Retinal pigment epithelial cell (primary cell): Measurements from ENCODE around the gene PROSER2.

Source experiments
- DNase-seq: peaks from one replicate; pipeline ENCODE4 v3.0.0-alpha.2; 2010; ENCODE audit warnings: low read depth
- H3K4me3 ChIP-seq: 2 replicates; pipeline ENCODE4 v1.5.1; 2011; ENCODE audit warnings: mild to moderate bottlenecking, low read length, control low read depth, moderate library complexity
- TF ChIP-seq, protein P1 (sequence below): conservative IDR thresholded peaks from 2 replicates; pipeline ENCODE4 v1.5.1; 2011; ENCODE audit warnings: low read depth, low read length, control low read depth, inconsistent platforms

PROSER2 gene

DNA sequence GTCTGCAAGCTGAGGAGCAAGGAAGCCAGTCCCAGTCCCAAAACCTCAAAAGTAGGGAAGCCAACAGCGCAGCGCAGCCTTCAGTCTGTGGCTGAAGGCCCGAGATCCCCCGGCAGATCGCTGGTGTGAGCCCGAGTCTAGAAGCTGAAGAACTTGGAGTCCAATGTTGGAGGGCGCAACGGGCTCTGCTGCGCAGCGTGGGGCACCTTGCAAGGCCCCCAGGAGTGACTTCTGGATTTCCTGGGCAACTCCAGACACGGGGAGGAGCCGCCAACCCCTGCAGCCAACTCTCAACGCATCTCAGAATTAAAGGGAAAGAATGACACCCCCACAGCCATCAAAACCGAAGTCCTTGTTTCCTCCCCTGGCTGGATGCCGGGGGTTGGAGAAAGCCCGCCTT is 18.8 kb upstream of the PROSER2 start:
- TF ChIP-seq, protein P1, sequence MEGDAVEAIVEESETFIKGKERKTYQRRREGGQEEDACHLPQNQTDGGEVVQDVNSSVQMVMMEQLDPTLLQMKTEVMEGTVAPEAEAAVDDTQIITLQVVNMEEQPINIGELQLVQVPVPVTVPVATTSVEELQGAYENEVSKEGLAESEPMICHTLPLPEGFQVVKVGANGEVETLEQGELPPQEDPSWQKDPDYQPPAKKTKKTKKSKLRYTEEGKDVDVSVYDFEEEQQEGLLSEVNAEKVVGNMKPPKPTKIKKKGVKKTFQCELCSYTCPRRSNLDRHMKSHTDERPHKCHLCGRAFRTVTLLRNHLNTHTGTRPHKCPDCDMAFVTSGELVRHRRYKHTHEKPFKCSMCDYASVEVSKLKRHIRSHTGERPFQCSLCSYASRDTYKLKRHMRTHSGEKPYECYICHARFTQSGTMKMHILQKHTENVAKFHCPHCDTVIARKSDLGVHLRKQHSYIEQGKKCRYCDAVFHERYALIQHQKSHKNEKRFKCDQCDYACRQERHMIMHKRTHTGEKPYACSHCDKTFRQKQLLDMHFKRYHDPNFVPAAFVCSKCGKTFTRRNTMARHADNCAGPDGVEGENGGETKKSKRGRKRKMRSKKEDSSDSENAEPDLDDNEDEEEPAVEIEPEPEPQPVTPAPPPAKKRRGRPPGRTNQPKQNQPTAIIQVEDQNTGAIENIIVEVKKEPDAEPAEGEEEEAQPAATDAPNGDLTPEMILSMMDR = no peak
- no peak for DNase-seq
- no peak overlapping the region for H3K4me3 ChIP-seq

DNA sequence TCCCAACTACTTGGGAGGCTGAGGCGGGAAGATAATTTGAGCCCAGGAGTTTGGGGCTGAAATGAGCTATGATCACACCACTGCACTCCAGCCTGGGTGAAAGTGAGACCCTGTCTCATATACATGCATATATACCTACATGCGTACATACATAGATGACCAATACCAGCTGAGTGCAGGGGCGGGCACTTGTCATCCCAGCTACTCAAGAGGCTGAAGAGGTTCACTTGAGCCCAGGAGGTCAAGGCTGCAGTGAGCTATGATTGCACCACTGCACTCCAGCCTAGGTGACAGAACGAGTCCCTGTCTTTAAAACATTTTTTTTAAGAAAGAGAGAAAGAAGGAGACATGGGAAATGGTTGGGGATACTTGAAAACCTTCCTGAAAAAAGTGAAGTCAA is 17.4 kb upstream of the PROSER2 start:
- TF ChIP-seq, protein P1 = no peak
- H3K4me3 ChIP-seq = no peak overlapping the region
- no peak for DNase-seq

DNA sequence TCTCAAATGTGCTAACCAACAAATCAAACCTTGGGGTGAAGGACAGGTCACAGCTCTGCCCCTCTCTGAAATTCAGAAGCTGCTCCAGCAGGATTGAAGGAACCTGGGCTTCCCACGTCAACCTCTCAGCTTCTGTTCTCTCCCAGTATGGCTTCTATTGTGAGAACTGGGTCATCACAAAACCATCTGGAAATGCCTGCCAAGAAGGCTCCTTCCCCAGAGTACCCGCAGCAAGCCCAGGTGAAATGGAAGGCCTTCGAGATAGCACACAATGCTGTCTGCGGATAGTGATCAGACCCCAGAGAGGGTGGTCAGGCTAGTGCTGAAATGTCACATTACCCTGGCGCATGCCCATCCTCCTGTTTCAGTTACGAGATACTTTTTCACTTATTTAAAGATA is 16.4 kb upstream of the PROSER2 start:
- H3K4me3 ChIP-seq = no peak overlapping the region
- TF ChIP-seq, protein P1 = no peak
- DNase-seq = no peak

DNA sequence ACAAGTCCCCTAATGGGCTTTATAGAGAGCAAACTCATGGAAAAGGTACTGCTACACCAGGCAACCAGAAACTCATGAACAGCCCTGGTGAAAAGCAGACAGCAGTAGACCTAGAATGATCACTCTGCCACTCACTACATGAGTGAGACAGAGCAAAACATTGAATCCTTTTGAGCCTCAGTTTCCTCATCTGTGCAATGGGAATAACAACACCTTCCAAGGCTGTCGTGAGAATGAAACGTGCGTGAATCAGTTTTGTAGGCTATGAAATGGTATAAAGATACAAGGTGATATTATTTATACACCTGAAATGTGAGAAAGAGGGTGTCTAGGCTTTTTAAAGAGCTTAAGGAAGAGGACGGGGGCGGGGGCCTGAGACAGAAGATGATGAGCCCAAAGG is 14.3 kb upstream of the PROSER2 start:
- TF ChIP-seq, protein P1 = no peak
- no peak for DNase-seq
- no peak overlapping the region for H3K4me3 ChIP-seq

DNA sequence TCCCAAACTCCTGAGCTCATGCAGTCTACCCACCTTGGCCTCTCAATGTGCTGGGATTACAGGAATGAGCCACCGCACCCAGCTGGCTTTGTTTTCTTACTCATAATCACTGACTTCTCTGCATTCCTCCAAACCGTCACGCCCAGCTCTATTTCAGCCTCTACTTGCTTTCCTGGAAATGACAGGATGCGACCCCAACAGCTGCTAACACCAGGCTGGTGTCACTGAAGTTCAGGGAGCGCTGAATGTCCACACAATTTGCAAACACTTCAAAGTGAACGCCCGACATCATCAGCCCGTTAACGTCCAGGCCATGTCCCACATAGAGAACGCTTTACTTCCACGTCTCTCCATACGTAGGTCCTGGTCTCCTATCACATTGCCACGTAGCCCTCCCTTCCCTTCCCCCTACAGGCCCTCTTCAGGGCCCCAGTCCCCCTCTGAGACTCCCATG is 12.8 kb upstream of the PROSER2 start:
- TF ChIP-seq, protein P1 = no peak

DNA sequence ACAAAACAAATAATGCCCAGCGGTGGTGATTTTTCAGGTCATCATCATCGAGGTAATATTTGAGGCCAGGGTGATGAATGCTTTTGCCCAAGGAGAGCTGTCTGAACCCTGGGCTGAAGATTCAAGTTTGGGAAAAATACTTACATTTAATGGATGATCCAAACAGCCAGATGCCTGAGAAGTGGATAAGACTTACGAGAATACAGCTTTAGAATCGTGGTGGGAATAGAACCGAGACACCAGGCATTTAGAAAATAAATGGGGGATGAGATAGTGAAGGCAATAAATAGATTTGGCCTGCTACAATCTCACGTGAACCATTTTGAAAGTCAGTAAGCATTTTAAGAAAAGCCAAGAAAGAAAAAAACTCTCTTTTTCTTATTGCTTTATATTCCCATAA is 12.2 kb upstream of the PROSER2 start:
- DNase-seq = no peak
- H3K4me3 ChIP-seq = no peak overlapping the region
- TF ChIP-seq, protein P1 = no peak

More for the DNA sequence above, 12.8 kb upstream of the PROSER2 start:
- H3K4me3 ChIP-seq = no peak overlapping the region
- DNase-seq = no peak

DNA sequence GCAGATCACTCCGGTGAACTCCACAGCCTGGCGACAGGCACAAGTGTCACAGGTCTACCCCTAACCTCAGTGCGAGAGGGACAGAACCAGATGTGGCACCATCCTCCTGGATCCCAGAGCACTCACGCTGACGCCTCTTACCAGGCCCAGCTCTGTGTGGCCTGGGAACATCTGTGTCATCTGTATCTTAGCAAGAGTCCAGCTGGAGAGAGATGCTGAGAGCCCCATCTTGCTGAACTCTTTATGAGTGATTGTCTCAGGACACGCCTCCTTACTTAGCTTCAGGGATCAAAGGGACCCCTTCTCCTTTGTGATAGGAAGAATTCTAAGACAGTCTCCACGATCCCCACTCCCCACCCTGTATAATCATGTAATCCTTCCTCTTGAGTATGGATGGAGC is 10.0 kb upstream of the PROSER2 start:
- TF ChIP-seq, protein P1 = no peak
- DNase-seq = no peak
- no peak overlapping the region for H3K4me3 ChIP-seq
